ENCODE data around the gene GAGE12E. TPM values are rescaled to one million over a fixed set of nuclear protein-coding genes. Genes with fewer than 3 reads are reported as not detected.
"Not testable (repeated sequence)": the region's sequence is repeated elsewhere in the genome, so short reads cannot be mapped to it uniquely, and the experiment has no call there.

GAGE12E gene
- total RNA-seq, result not detected

- not testable (repeated sequence) for H3K36me3 ChIP-seq, DNase-seq, H3K27me3 ChIP-seq, H3K9me3 ChIP-seq, H3K4me3 ChIP-seq, H3K27ac ChIP-seq, H3K4me1 ChIP-seq
These were observed at the start of gene GAGE12E for GRCh38 chrX:49550989-49551388. Gene GAGE12E, plus strand, starts transcription at chrX:49551289. Its CDS starts 1,155 bp downstream, at chrX:49552444.

- not testable (repeated sequence) for H3K9me3 ChIP-seq, H3K36me3 ChIP-seq, DNase-seq, H3K4me1 ChIP-seq, H3K27ac ChIP-seq, H3K27me3 ChIP-seq, H3K4me3 ChIP-seq
These were observed 19.2 kb upstream of the GAGE12E start, which contains the start of gene GAGE12C for GRCh38 chrX:49531877-49532276. Gene GAGE12C, plus strand, starts transcription at chrX:49532177. Its CDS starts 1,155 bp downstream, at chrX:49533332.

GRCh38 chrX:49541433-49541832, 9.7 kb upstream of the GAGE12E start, which contains the start of gene GAGE12D:
Gene GAGE12D, plus strand, starts transcription at chrX:49541733. Its CDS starts 1,155 bp downstream, at chrX:49542888.
- H3K27ac ChIP-seq, H3K4me3 ChIP-seq, H3K4me1 ChIP-seq, H3K27me3 ChIP-seq, H3K36me3 ChIP-seq, DNase-seq, H3K9me3 ChIP-seq: not testable (repeated sequence)

GRCh38 chrX:49560542-49560941, 9.5 kb downstream of the GAGE12E start, which contains the start of gene GAGE12F:
Gene GAGE12F, plus strand, starts transcription at chrX:49560842. Its CDS starts 1,155 bp downstream, at chrX:49561997.
- H3K36me3 ChIP-seq, H3K27ac ChIP-seq, H3K27me3 ChIP-seq, DNase-seq, H3K4me1 ChIP-seq, H3K4me3 ChIP-seq, H3K9me3 ChIP-seq: not testable (repeated sequence)

- H3K4me1 ChIP-seq, H3K27ac ChIP-seq, H3K9me3 ChIP-seq, H3K36me3 ChIP-seq, H3K27me3 ChIP-seq, H3K4me3 ChIP-seq: not testable (repeated sequence)
- peak in 1 of 3 donors; percentile 16 for DNase-seq
These were observed 17.6 kb downstream of the GAGE12E start for GRCh38 chrX:49568728-49569127.

GRCh38 chrX:49569152-49569551, 18.1 kb downstream of the GAGE12E start:
- not testable (repeated sequence) for H3K27ac ChIP-seq, H3K36me3 ChIP-seq, H3K9me3 ChIP-seq, H3K4me3 ChIP-seq, H3K27me3 ChIP-seq, H3K4me1 ChIP-seq
- DNase-seq, result peak in 1 of 3 donors; percentile 13

GRCh38 chrX:49570100-49570499, 19.0 kb downstream of the GAGE12E start, which contains the start of gene GAGE12G:
Gene GAGE12G, plus strand, starts transcription at chrX:49570400. Its CDS starts 1,155 bp downstream, at chrX:49571555.
- H3K9me3 ChIP-seq, DNase-seq, H3K4me1 ChIP-seq, H3K27me3 ChIP-seq, H3K4me3 ChIP-seq, H3K27ac ChIP-seq, H3K36me3 ChIP-seq: not testable (repeated sequence)

GRCh38 chrX:49579649-49580048, 28.6 kb downstream of the GAGE12E start, which contains the start of gene GAGE12H:
Gene GAGE12H, plus strand, starts transcription at chrX:49579949. Its CDS starts 1,155 bp downstream, at chrX:49581104.
- H3K4me1 ChIP-seq, DNase-seq, H3K9me3 ChIP-seq: not testable (repeated sequence)

GRCh38 chrX:49589196-49589595, 38.1 kb downstream of the GAGE12E start, which contains the start of gene GAGE2A:
Gene GAGE2A, plus strand, starts transcription at chrX:49589496. Its CDS starts 1,155 bp downstream, at chrX:49590651.
- not testable (repeated sequence) for H3K36me3 ChIP-seq, H3K27me3 ChIP-seq, H3K4me1 ChIP-seq, H3K9me3 ChIP-seq, H3K27ac ChIP-seq, DNase-seq, H3K4me3 ChIP-seq

More at GRCh38 chrX:49579649-49580048, 28.6 kb downstream of the GAGE12E start, which contains the start of gene GAGE12H:
- not testable (repeated sequence) for H3K4me3 ChIP-seq, H3K27ac ChIP-seq, H3K36me3 ChIP-seq, H3K27me3 ChIP-seq

- not testable (repeated sequence) for H3K4me1 ChIP-seq, H3K27ac ChIP-seq, H3K9me3 ChIP-seq, H3K36me3 ChIP-seq, H3K4me3 ChIP-seq, H3K27me3 ChIP-seq
- peak in 1 of 3 donors; percentile 58 for DNase-seq
These were observed 38.8 kb downstream of the GAGE12E start for GRCh38 chrX:49589769-49590478.

GRCh38 chrX:49590488-49590887, 39.4 kb downstream of the GAGE12E start:
- H3K27me3 ChIP-seq, H3K4me1 ChIP-seq, H3K9me3 ChIP-seq, H3K27ac ChIP-seq, H3K36me3 ChIP-seq, DNase-seq, H3K4me3 ChIP-seq: not testable (repeated sequence)

- not testable (repeated sequence) for H3K9me3 ChIP-seq, H3K36me3 ChIP-seq, H3K4me3 ChIP-seq, H3K27me3 ChIP-seq, H3K4me1 ChIP-seq, DNase-seq, H3K27ac ChIP-seq
These were observed 47.6 kb downstream of the GAGE12E start, which contains the start of gene GAGE1 for GRCh38 chrX:49598720-49599119. Gene GAGE1, plus strand, starts transcription at chrX:49599020. Its CDS starts 1,155 bp downstream, at chrX:49600175.

All from Peyer's patch (tissue), 4 donors.